Activated CD8-positive, alpha-beta memory T cell treated with anti-CD3 and anti-CD28 coated beads for 24 hours (primary cell): ENCODE measurements around the gene POSTN.

ENCODE experiments used
- DNase-seq: peaks from one replicate; pipeline ENCODE4 v3.0.0-alpha.2; 2020

The POSTN gene

GRCh38 chr13:37598597-37598996 lies at the start of gene POSTN:
TSS of gene POSTN (minus strand) at chr13:37598768. CDS start at chr13:37598726, 42 bp downstream.
- no peak for DNase-seq

- no peak for DNase-seq
Measured at GRCh38 chr13:37647031-37647650, 48.6 kb upstream of the POSTN start.

- no peak for DNase-seq
Measured at GRCh38 chr13:37646531-37646930, 48.0 kb upstream of the POSTN start.

GRCh38 chr13:37645181-37645740 lies 46.7 kb upstream of the POSTN start:
- no peak for DNase-seq

- no peak for DNase-seq
Measured at GRCh38 chr13:37641391-37641790, 42.8 kb upstream of the POSTN start.

GRCh38 chr13:37640499-37640898 lies 41.9 kb upstream of the POSTN start:
- no peak for DNase-seq

- DNase-seq: no peak
Measured at GRCh38 chr13:37636701-37637100, 38.1 kb upstream of the POSTN start.

- no peak for DNase-seq
Measured at GRCh38 chr13:37632294-37632693, 33.7 kb upstream of the POSTN start.

GRCh38 chr13:37627428-37627827 lies 28.9 kb upstream of the POSTN start:
- DNase-seq: no peak

GRCh38 chr13:37621811-37622361 lies 23.3 kb upstream of the POSTN start:
- no peak for DNase-seq

GRCh38 chr13:37618554-37618953 lies 20.0 kb upstream of the POSTN start:
- no peak for DNase-seq

- DNase-seq: no peak
Measured at GRCh38 chr13:37617173-37617572, 18.6 kb upstream of the POSTN start.

- DNase-seq: no peak
Measured at GRCh38 chr13:37616131-37616530, 17.6 kb upstream of the POSTN start.

- no peak for DNase-seq
Measured at GRCh38 chr13:37615276-37615675, 16.7 kb upstream of the POSTN start.

- DNase-seq: no peak
Measured at GRCh38 chr13:37613638-37614037, 15.1 kb upstream of the POSTN start.

- no peak for DNase-seq
Measured at GRCh38 chr13:37613236-37613635, 14.7 kb upstream of the POSTN start.

- no peak for DNase-seq
Measured at GRCh38 chr13:37608750-37609339, 10.3 kb upstream of the POSTN start.

GRCh38 chr13:37602733-37603381 lies 4.3 kb upstream of the POSTN start:
- DNase-seq: no peak

- no peak for DNase-seq
Measured at GRCh38 chr13:37601648-37602440, 3.3 kb upstream of the POSTN start.

- DNase-seq: no peak
Measured at GRCh38 chr13:37599519-37599918, 951 bp upstream of the POSTN start.

GRCh38 chr13:37597477-37598025 lies 1.0 kb downstream of the POSTN start:
- DNase-seq: no peak

GRCh38 chr13:37596805-37597204 lies 1.8 kb downstream of the POSTN start:
- DNase-seq: no peak

GRCh38 chr13:37595162-37595561 lies 3.4 kb downstream of the POSTN start:
- DNase-seq: no peak
